ENCODE results near the gene APOBEC3F.

APOBEC3F gene

DNA sequence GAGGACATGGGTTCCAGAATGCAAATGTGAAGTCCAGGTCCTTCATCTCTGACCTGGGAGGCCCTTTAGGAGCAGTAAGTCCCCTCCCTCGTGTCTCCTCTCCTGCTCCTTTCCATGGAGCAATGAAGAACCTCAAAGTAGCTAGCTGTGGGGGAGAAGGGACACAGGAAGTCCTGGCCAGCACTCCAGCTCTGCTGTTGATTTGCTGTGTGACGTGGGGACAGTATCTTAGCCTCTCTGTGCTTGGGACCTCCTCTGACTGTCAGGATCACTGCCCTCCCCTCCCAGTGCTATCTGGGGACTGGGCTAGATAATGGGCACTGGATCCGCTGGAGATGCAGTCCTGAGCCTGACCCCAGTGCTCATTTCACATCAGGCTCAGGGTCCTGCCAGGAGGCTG is 55.3 kb downstream of the APOBEC3F start:
- no peak for DNase-seq

DNA sequence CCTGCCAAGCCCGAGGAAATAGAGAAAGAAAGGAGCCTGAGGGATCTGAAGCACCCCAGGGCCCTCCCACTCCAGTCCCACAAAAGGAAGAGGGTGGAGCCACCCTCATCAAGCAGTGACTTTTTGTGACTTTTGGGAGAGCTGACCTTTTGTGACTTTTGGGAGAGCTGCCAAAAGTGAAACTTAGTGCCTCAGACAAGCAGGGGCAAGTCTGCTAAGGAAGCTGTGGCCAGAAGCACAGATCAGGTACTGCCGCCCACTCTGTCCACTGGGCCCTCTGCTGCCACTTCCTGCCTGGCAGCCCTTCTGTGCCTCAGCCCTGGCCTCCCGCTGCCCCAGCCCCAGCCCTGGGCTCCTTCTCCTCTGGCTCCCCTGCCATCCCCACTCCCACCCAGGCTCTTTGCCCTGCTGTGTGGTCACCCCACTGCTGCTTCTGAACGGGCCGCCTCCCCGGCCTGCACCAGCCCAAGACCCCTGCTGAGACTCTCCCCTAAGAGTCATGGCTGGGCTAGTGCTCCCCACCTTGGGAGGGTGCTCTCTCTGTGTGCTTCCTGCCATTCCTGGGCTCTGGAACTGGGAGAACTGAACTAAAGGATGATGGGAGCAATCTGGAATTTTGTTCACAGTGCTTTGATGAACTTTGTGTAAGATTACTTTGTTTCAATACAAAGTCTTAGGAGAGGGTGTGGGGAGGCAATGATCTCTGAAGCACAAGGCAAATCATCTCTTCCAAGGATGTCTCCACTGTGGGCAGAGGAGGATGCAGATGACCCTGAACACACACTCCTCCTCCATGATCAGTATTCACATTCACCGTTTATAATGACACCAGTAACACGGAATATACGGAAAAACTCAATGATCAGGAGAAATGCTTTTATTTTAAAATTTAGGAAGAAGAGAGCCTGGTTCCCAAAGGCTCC is 56.7 kb downstream of the APOBEC3F start, which contains the start of gene APOBEC3H:
Gene APOBEC3H (plus strand): TSS at position 147 of the 923 bp plus-strand sequence. CDS start 3,035 bp downstream, outside the sequence.
- peak; percentile 34 for DNase-seq

DNA sequence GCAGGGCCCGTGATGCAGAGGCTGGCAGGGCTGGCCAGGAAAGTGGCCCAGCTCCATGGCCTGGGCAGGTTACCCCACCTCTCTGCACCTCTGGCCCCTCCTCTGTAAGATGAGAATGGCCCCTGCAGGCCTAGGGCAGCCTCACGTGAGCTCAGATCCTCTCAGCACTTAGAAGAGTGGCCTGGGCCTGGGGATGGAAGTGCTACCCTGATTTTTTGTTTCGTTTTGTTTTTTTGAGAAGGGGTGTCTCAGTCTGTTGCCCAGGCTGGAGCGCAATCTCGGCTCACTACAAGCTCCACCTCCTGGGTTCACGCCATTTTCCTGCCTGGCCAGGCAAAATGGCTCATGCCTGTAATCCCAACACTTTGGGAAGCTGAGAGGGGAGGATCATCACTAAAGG is 57.4 kb downstream of the APOBEC3F start:
- no peak for DNase-seq

DNA sequence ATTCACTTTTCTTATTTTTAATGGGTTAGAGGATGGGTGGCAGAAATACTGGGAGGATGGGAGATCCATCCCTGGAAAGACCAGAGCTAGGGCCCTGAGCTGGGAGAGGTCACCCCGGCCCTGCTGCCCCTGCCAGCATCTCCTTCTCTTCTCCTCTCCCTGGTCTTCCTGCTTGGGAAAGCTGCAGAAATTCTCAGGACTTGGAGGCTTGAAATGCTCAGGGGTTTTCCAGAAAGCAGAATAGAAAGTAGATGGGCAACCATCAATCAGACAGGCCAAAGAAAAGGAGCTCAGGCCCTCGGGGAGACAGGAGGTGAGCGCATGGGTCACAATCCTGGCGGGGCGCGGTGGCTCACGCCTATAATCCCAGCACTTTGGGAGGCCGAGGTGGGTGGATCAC is 57.9 kb downstream of the APOBEC3F start:
- DNase-seq: no peak

DNA sequence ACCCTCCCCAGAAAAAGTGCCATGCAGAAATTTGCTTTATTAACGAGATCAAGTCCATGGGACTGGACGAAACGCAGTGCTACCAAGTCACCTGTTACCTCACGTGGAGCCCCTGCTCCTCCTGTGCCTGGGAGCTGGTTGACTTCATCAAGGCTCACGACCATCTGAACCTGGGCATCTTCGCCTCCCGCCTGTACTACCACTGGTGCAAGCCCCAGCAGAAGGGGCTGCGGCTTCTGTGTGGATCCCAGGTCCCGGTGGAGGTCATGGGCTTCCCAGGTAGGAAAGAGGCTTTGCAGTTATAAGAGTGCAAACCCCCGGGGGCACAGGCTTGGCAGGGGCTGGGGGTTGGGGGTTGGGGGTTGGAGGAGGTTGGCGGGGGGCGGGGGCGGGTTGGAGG is 60.6 kb downstream of the APOBEC3F start:
- no peak for DNase-seq

DNA sequence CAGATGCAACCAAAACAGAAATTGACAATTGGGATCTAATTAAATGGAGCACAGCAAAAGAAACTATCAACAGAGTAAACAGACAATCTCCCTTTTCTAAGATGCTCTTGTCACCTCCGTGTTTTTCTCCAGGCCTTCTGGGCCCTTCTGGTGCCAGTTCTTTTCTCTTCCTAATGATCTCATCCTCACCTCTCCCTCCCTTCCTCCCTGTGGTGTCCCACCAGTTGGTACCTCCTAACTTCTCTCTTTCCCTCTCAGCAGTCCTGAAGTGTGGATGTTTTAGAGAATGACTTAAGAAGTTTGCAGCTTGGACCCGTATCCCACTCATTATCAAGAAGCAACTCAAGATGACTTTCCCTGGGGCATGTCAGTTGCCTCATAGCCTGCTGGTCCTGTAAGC is 62.8 kb downstream of the APOBEC3F start:
- DNase-seq: no peak

All from activated gamma-delta T cell treated with Interleukin-2 at 50 U/mL for 16 hours (primary cell).